GM23338 (cell line): ENCODE results near the gene PDE6A. TPM values are rescaled to one million over a fixed set of nuclear protein-coding genes. Genes with fewer than 3 reads are reported as not detected.

ENCODE experiments used
- ATAC-seq: fragments of 200-7000 bp; cut with Tn5 transposase; 3 replicates; pipeline ENCODE4 v1.9.1; 2020
- DNase-seq: peaks from one replicate; pipeline ENCODE4 v3.0.0-alpha.2; 2015; ENCODE audit warnings: low spot score
- H2AFZ ChIP-seq: fragments of 200-600 bp; sonication (generic); 2 replicates; pipeline ENCODE4 v1.8.0; 2016; ENCODE audit warnings: antibody characterized with exemption, mild to moderate bottlenecking, moderate library complexity
- H3F3A ChIP-seq: fragments of 200-600 bp; sonication (generic); replicated peaks from 2 replicates; pipeline ENCODE4 v1.8.0; 2017; ENCODE audit warnings: antibody characterized with exemption, mixed run types, low read depth
- H3K27ac ChIP-seq: fragments of 200-600 bp; sonication (generic); 2 replicates; pipeline ENCODE4 v1.6.1; 2016; ENCODE audit warnings: low read depth
- H3K27me3 ChIP-seq: fragments of 200-600 bp; sonication (generic); 2 replicates; pipeline ENCODE4 v1.8.0; 2016; ENCODE audit warnings: mild to moderate bottlenecking, mixed run types, moderate library complexity; ENCODE audit not compliant: insufficient read depth
- H3K36me3 ChIP-seq: fragments of 200-600 bp; sonication (generic); 2 replicates; pipeline ENCODE4 v1.8.0; 2016; ENCODE audit warnings: mild to moderate bottlenecking; ENCODE audit not compliant: insufficient read depth
- H3K4me1 ChIP-seq: fragments of 200-600 bp; sonication (generic); 2 replicates; pipeline ENCODE4 v1.8.0; 2016; ENCODE audit warnings: mild to moderate bottlenecking, moderate library complexity; ENCODE audit not compliant: insufficient read depth
- H3K4me2 ChIP-seq: fragments of 200-600 bp; sonication (generic); 2 replicates; pipeline ENCODE4 v1.7.1; 2017; ENCODE audit warnings: mixed run types
- H3K4me3 ChIP-seq: fragments of 200-600 bp; sonication (generic); 2 replicates; pipeline ENCODE4 v1.6.1; 2016; ENCODE audit warnings: mixed run types
- H3K79me2 ChIP-seq: fragments of 200-600 bp; sonication (generic); replicated peaks from 2 replicates; pipeline ENCODE4 v1.8.0; 2017; ENCODE audit warnings: mild to moderate bottlenecking; ENCODE audit not compliant: insufficient read depth
- H3K9me2 ChIP-seq: fragments of 200-600 bp; sonication (generic); 2 replicates; pipeline ENCODE4 v1.8.0; 2017; ENCODE audit not compliant: insufficient read depth
- H4K20me1 ChIP-seq: fragments of 200-600 bp; sonication (generic); replicated peaks from 2 replicates; pipeline ENCODE4 v1.8.0; 2017; ENCODE audit warnings: mild to moderate bottlenecking; ENCODE audit not compliant: insufficient read depth
- H3K27ac Mint-ChIP-seq: 2 replicates; pipeline ENCODE4 v1.8.0; 2020; ENCODE audit warnings: inconsistent platforms, mild to moderate bottlenecking, moderate library complexity, mixed read lengths
- H3K27me3 Mint-ChIP-seq: 3 replicates; pipeline ENCODE4 v1.8.0; 2022; ENCODE audit warnings: low read depth, mild to moderate bottlenecking, moderate library complexity, mixed read lengths, inconsistent platforms; ENCODE audit not compliant: insufficient read depth, poor library complexity
- H3K36me3 Mint-ChIP-seq: 3 replicates; pipeline ENCODE4 v1.8.0; 2021; ENCODE audit warnings: low read depth, mild to moderate bottlenecking, inconsistent platforms, moderate library complexity, mixed read lengths
- H3K4me1 Mint-ChIP-seq: 3 replicates; pipeline ENCODE4 v1.8.0; 2020; ENCODE audit warnings: mild to moderate bottlenecking, inconsistent platforms, mixed read lengths
- H3K4me3 Mint-ChIP-seq: 3 replicates; pipeline ENCODE4 v1.8.0; 2021; ENCODE audit warnings: moderate library complexity, mild to moderate bottlenecking, inconsistent platforms, mixed read lengths
- H3K9me3 Mint-ChIP-seq: 3 replicates; pipeline ENCODE4 v1.8.0; 2020; ENCODE audit warnings: moderate library complexity, mild to moderate bottlenecking, inconsistent platforms, mixed read lengths
- CREB1 ChIP-seq: fragments of 250-450 bp; sonication (Bioruptor Pico); IDR thresholded peaks from 2 replicates; pipeline ENCODE4 v1.5.0; 2020; ENCODE audit warnings: low read depth, mild to moderate bottlenecking, moderate library complexity
- CTCF ChIP-seq, 2 experiments: fragments of 200-600 bp in 1 of 2; sonication (generic) in 1 of 2; conservative IDR thresholded peaks; 2 replicates each; pipeline versions ENCODE4 v1.5.1 to v1.6.1; 2016 to 2017; ENCODE audit warnings: antibody characterized with exemption in 2 of 2, low read depth in 2 of 2, mild to moderate bottlenecking in 2 of 2, moderate library complexity in 1 of 2
- ETS1 ChIP-seq: IDR thresholded peaks from 2 replicates; pipeline ENCODE4 v1.6.1; 2016; ENCODE audit warnings: antibody characterized with exemption
- EZH2 ChIP-seq: fragments of 200-600 bp; sonication (generic); IDR thresholded peaks from one replicate; pipeline ENCODE4 v1.8.0; 2017; ENCODE audit warnings: antibody characterized with exemption, mild to moderate bottlenecking, low read depth; ENCODE audit not compliant: unreplicated experiment
- EZH2phosphoT487 ChIP-seq: fragments of 200-600 bp; sonication (generic); IDR thresholded peaks from one replicate; pipeline ENCODE4 v1.8.1; 2018; ENCODE audit warnings: antibody characterized with exemption; ENCODE audit not compliant: unreplicated experiment
- JUNB ChIP-seq: IDR thresholded peaks from one replicate; pipeline ENCODE4 v1.6.1; 2016; ENCODE audit warnings: antibody characterized with exemption; ENCODE audit not compliant: unreplicated experiment
- NANOG ChIP-seq: IDR thresholded peaks from 2 replicates; pipeline ENCODE4 v1.6.1; 2016; ENCODE audit warnings: antibody characterized with exemption, borderline replicate concordance
- POLR2AphosphoS5 ChIP-seq: IDR thresholded peaks from 2 replicates; pipeline ENCODE4 v1.6.1; 2016; ENCODE audit warnings: antibody characterized with exemption, low read depth
- REST ChIP-seq: IDR thresholded peaks from one replicate; pipeline ENCODE4 v1.6.1; 2018; ENCODE audit warnings: antibody characterized with exemption; ENCODE audit not compliant: unreplicated experiment
- STAT1 ChIP-seq: IDR thresholded peaks from one replicate; pipeline ENCODE4 v1.6.1; 2016; ENCODE audit warnings: antibody characterized with exemption; ENCODE audit not compliant: unreplicated experiment
- ZNF114 ChIP-seq: fragments of 250-450 bp; sonication (Bioruptor Pico); IDR thresholded peaks from 2 replicates; pipeline ENCODE4 v1.5.0; 2020; ENCODE audit warnings: mild to moderate bottlenecking, moderate library complexity
- ZNF331 ChIP-seq: fragments of 250-450 bp; sonication (Bioruptor Pico); IDR thresholded peaks from 2 replicates; pipeline ENCODE4 v1.5.0; 2020; ENCODE audit warnings: low read depth, mild to moderate bottlenecking, moderate library complexity
- ZNF462 ChIP-seq: fragments of 250-450 bp; sonication (Bioruptor Pico); IDR thresholded peaks from 2 replicates; pipeline ENCODE4 v1.5.0; 2020; ENCODE audit warnings: mild to moderate bottlenecking, moderate library complexity
- polyA plus RNA-seq: library from polyadenylated mRNA; unstranded; fragments of >200 nt; fragmentation: Nextera tagmentation; extraction: Ambion mirVana; gene quantifications from 2 replicates; pipeline ENCODE4 v1.2.1, GENCODE V29; 2016
- total RNA-seq: library from RNA; depleted of rRNA; stranded (reverse); fragments of >200 nt; shearing (Covaris generic); gene quantifications from 2 replicates; pipeline ENCODE4 v1.2.3, GENCODE V29; 2014

The PDE6A gene
- total and polyA plus RNA-seq, 2 experiments from 2014 or later = 0.08 TPM; not detected in 1

GRCh38 chr5:149903404-149903803, 41.2 kb downstream of the PDE6A start:
- Histone ChIP-seq H3K27ac (no peak overlapping the region), H3K4me3 (no peak overlapping the region), H3K36me3 (no peaks in the 10 kb centered on the region), H3K79me2 (no peaks in the 10 kb centered on the region), H3F3A (no peaks in the 10 kb centered on the region), H3K4me2 (no peak overlapping the region), H2AFZ (no peak overlapping the region), H3K4me1 (no peaks in the 10 kb centered on the region), H3K27me3 (no peaks in the 10 kb centered on the region), H4K20me1 (no peaks in the 10 kb centered on the region), H3K9me2 (no peaks in the 10 kb centered on the region)
- Mint-ChIP-seq H3K9me3 (no peaks in the 10 kb centered on the region), H3K4me3 (no peak overlapping the region), H3K36me3 (no peaks in the 10 kb centered on the region), H3K27me3 (peaks cover 2% of the 10 kb centered on the region), H3K4me1 (no peaks in the 10 kb centered on the region), H3K27ac (no peak overlapping the region)
- TF ChIP-seq STAT1 (no peak), POLR2AphosphoS5 (no peak), NANOG (no peak), CREB1 (CRISPR knock-in tag) (no peak), REST (no peak), JUNB (no peak), ETS1 (no peak), ZNF462 (CRISPR knock-in tag) (no peak), CTCF (conservative IDR thresholded peaks at IDR 0.05; ENCODE audit: low read depth in 2 of 2) (no peak), EZH2 (no peak), EZH2phosphoT487 (no peak), ZNF114 (no peak), ZNF331 (no peak)
- ATAC-seq = no peak
- DNase-seq = no peak
